ENCODE measurements around the gene APOL3.

APOL3 gene

DNA sequence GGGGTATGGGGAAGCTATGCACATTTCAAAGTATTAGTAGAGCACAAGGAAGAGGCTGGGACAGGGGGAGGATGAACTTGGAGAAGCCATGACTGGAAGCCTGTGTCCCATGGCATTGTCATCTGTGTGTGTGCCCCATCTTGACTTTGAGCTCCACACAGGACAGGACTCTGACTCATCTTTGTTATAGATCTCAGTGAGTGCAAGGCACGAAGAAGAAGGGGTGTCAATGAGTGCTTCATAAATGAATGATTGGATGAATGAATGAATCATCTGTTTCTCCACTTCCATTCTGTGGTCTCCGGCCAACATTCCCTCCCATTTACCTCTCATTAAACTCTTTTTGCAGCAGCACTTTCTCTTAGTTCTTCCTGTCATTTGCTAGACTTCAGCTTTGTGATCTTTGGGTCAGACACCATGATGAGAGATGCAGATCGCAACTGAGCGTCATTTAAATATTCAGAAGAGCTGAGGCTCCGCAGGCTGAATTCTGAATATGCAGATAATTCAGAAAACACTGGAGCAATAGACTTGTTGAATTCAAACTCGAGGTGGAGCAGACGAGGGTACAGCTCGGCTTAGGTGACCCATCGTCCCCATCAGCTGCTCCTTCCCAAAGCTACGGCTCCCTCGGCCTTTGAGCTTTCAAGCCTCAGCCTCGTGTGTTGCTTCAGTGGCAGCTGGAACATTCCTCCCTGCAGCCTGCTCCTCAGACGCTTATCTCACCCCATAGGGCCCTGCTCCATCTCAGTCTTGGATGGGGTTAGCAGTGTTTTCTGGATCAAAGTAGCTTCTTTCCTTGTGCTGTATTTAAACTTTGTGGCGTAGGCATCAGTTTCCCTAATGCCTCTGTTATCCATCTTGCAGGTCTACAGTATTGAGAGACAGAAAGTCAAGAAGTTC lies 30.8 kb downstream of the APOL3 start:
- no peaks in the 10 kb centered on the region for H3K27me3 ChIP-seq (ENCODE audit: control insufficient read depth, insufficient read depth, low read length)
- no peaks in the 10 kb centered on the region for H3K9me3 ChIP-seq (ENCODE audit: control insufficient read depth, low read length)
- no peaks in the 10 kb centered on the region for H3K4me1 ChIP-seq
- H3K79me2 ChIP-seq, result no peaks in the 10 kb centered on the region
- no peaks in the 10 kb centered on the region for H3K36me3 ChIP-seq (ENCODE audit: control insufficient read depth, insufficient read depth, low read length)
- TF ChIP-seq, protein P1, sequence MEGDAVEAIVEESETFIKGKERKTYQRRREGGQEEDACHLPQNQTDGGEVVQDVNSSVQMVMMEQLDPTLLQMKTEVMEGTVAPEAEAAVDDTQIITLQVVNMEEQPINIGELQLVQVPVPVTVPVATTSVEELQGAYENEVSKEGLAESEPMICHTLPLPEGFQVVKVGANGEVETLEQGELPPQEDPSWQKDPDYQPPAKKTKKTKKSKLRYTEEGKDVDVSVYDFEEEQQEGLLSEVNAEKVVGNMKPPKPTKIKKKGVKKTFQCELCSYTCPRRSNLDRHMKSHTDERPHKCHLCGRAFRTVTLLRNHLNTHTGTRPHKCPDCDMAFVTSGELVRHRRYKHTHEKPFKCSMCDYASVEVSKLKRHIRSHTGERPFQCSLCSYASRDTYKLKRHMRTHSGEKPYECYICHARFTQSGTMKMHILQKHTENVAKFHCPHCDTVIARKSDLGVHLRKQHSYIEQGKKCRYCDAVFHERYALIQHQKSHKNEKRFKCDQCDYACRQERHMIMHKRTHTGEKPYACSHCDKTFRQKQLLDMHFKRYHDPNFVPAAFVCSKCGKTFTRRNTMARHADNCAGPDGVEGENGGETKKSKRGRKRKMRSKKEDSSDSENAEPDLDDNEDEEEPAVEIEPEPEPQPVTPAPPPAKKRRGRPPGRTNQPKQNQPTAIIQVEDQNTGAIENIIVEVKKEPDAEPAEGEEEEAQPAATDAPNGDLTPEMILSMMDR (IDR thresholded peaks at IDR 0.05), result no peak
- no peak overlapping the region for H3K9ac ChIP-seq
- no peak overlapping the region for H3K4me2 ChIP-seq (ENCODE audit: low read length)
- H3K4me3 ChIP-seq (ENCODE audit: low read depth, low read length), result no peak overlapping the region
- H2AFZ ChIP-seq, result no peak overlapping the region
- H3K27ac ChIP-seq, result no peak overlapping the region

DNA sequence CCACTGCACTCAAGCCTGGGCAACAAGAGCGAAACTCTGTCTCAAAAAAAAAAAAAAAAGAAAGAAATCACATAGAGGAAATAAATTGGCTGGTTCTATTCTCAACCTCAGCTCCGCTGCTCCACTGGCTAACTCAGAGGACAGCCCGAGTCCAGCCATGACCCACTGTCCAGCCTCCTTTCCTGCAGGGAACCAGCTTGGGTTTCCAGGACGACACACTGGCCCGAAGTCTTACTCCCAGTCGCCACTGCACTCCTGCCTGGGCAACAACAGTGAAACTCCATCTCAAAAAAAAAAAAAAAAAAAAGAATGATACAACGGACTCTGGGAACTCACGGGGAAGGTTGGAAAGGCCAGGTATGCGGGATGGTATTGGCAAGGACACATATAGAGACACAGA lies 31.5 kb downstream of the APOL3 start:
- Histone ChIP-seq H2AFZ (no peak overlapping the region), H3K4me3 (ENCODE audit: low read depth, low read length) (no peak overlapping the region), H3K4me2 (ENCODE audit: low read length) (no peak overlapping the region), H3K79me2 (no peaks in the 10 kb centered on the region), H3K27me3 (ENCODE audit: control insufficient read depth, insufficient read depth, low read length) (no peaks in the 10 kb centered on the region), H3K27ac (no peak overlapping the region), H3K4me1 (no peaks in the 10 kb centered on the region), H3K9ac (no peak overlapping the region), H3K9me3 (ENCODE audit: control insufficient read depth, low read length) (no peaks in the 10 kb centered on the region), H3K36me3 (ENCODE audit: control insufficient read depth, insufficient read depth, low read length) (no peaks in the 10 kb centered on the region)
- TF ChIP-seq, protein P1 (IDR thresholded peaks at IDR 0.05), result no peak

DNA sequence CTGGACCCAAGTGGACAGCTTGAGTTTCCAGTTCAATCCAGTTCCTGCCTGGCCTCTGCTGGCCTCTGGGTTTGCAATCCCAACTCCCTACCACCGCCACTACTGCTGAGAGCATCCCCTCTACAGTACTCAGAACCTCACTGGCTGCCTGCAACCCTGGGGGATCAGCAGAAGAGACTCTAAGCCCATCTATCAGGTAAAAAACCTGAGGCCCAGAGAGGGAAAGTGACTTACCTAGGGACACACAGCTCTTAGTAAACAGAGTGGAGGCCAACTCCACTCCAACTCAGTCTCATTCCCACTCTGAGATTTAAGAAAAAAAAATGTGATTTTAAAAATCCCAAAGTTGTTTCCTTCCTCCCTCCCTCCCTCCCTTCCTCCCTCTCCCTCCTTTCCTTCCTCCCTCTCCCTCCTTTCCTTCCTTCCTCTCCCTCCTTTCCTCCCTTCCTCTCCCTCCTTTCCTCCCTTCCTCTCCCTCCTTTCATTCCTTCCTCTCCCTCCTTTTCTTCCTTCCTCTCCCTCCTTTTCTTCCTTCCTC lies 34.5 kb downstream of the APOL3 start:
- H3K27ac ChIP-seq, result no peak overlapping the region
- no peak overlapping the region for H3K4me3 ChIP-seq (ENCODE audit: low read depth, low read length)
- no peaks in the 10 kb centered on the region for H3K79me2 ChIP-seq
- H3K9me3 ChIP-seq (ENCODE audit: control insufficient read depth, low read length), result no peaks in the 10 kb centered on the region
- no peak overlapping the region for H3K9ac ChIP-seq
- H3K4me1 ChIP-seq, result no peaks in the 10 kb centered on the region
- no peak overlapping the region for H3K4me2 ChIP-seq (ENCODE audit: low read length)
- no peaks in the 10 kb centered on the region for H3K27me3 ChIP-seq (ENCODE audit: control insufficient read depth, insufficient read depth, low read length)
- H3K36me3 ChIP-seq (ENCODE audit: control insufficient read depth, insufficient read depth, low read length), result no peaks in the 10 kb centered on the region
- TF ChIP-seq, protein P1 (IDR thresholded peaks at IDR 0.05), result no peak
- H2AFZ ChIP-seq, result no peak overlapping the region

DNA sequence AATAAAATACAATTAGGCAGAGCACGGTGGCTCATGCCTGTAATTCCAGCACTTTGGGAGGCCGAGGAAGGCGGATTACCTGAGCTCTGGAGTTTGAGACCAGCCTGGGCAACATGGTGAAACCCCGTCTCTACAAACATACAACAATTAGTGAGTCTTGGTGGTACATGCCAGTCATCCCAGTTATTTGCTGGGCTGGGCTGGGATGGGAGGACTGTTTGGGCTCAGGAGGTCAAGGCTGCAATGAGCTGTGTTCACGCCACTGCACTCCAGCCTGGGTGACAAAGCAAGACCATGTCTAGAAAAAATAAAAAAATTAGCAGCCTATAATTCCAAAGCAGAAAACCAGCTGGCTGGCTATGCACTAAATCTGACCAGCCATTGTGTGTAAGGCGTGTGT lies 35.1 kb downstream of the APOL3 start:
- TF ChIP-seq, protein P1 (IDR thresholded peaks at IDR 0.05), result no peak
- Histone ChIP-seq H3K9ac (no peak overlapping the region), H3K36me3 (ENCODE audit: control insufficient read depth, insufficient read depth, low read length) (no peaks in the 10 kb centered on the region), H3K4me2 (ENCODE audit: low read length) (no peak overlapping the region), H3K27ac (no peak overlapping the region), H2AFZ (no peak overlapping the region), H3K4me3 (ENCODE audit: low read depth, low read length) (no peak overlapping the region), H3K9me3 (ENCODE audit: control insufficient read depth, low read length) (no peaks in the 10 kb centered on the region), H3K4me1 (no peaks in the 10 kb centered on the region), H3K27me3 (ENCODE audit: control insufficient read depth, insufficient read depth, low read length) (no peaks in the 10 kb centered on the region), H3K79me2 (no peaks in the 10 kb centered on the region)
